HS-5 (cell line): ENCODE data around the gene FOXA3.
"Not testable (repeated sequence)": the region's sequence is repeated elsewhere in the genome, so short reads cannot be mapped to it uniquely, and the experiment has no call there.

Experiments
- DNase-seq: peaks from one replicate; pipeline ENCODE4 v3.0.0-alpha.2; 2012; ENCODE audit warnings: low read depth

The FOXA3 gene

DNA sequence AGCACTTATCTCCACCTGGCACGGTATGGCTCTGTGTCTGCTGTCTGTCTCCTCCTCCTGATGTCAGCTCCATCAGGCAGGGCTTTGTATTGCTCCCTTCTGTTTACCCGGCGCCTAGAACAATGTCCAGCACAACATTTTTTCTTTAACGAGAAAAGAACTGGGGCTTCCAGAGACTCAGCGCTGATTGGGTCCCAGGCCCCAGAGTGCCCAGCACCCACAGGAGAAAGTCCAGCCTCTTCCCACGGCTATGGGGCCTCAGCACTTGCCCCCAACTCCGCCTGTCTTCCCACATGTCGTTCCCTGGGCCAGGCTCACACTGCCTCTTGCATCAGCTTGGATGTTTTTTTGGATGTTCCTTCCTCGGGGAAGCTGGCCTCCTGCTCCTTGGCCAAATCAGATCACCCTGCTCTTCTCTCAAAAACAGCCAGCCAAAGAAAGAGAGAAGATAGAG lies 31.4 kb downstream of the FOXA3 start:
- DNase-seq, result no peak

DNA sequence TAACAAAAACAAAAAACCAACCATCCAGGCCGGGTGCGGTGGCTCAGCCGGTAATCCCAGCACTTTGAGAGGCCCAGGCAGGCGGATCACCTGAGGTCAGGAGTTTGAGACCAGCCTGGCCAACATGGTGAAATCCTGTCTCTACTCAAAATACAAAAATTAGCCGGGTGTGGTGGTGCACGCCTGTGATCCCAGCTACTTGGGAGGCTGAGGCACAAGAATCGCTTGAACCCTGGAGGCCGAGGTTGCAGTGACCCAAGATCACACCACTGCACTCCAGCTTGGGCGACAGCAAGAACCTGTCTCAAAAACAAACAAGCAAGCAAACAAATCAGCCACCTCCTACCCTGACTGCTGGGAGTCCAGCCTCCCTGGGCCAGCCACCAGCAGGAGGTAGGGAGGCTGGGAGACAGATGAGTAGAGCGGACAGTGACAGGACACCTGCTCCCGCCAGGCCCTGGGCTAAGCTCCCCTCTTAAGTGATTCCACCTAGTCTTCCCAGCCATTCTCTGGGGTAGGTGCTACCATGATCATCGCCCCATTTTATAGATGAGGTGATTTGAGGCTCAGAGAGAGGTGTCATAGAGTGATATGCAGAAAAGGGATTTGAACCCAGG lies 32.0 kb downstream of the FOXA3 start:
- not testable (repeated sequence) for DNase-seq

DNA sequence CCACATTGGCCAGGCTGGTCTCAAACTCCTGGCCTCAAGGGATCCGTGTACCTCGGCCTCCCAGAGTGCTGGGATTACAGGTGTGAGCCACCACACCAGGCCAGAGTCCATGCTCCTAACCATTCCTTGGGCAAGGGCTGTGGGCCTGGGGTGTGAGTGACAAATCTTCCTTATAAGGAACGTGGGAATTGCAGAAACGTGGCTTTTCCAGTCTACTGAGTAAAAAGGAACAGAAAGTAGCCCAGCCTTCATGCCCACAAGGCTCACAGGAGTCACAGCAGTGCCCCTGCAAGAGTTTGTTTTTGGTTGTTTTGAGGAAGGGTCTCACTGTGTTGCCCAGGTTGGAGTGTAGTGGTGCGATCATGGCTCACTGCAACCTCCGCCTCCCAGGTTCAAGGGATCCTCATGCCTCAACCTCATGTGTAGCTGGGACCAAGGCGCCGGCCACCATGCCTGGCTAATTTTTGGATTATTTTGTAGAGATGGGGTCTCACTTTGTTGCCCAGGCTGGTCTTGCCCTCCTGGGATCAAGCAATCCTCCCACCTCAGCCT lies 33.2 kb downstream of the FOXA3 start:
- DNase-seq, result no peak

DNA sequence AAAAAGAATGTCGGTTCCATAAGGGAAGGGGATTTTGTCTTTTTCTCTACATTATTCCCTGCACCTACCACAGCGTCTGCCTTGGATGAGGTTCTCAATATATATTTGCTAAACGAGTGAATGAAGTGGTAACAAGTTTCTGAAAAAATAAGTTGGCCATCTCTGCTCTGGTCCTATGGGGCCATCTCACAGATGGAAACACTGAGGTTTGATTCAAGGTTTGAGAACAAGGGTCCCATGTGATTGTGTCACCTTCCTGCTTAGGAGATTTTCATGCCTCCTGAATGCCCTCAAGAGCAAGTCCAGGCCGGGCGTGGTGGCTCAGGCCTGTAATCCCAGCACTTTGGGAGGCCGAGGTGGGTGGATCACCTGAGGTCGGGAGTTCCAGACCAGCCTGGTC lies 35.1 kb downstream of the FOXA3 start:
- no peak for DNase-seq

DNA sequence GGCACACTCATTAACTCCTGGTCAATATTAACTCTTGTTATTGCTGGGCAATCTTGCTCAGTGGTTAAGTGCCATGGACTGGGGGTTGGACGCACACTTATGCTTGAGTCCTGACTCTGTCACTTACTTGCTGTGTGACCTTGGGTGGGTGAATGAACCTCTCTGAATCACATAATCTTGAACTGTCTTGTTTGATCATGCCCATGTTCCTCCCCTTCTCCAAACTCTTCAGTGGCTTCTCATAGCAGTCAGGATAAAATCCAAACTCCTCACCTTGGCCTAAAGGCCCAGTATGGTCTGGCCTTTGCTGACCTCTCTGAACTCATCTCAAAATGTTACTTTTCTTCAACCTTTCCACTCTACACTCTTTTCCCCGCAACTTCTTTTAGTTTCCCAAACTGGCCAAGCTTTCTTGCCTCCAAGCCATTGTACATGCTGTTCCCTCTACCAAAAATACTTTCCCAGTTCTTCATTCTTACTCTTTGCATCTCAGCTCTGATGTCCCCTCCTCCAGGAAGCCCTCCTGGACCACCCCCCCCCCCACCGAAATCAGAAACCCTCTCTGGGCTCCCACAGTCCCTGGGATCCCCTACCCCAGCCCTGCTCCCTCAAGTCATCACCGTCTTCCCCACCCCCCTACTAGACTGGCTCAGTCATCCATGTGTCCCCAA lies 35.9 kb downstream of the FOXA3 start:
- DNase-seq, result no peak

DNA sequence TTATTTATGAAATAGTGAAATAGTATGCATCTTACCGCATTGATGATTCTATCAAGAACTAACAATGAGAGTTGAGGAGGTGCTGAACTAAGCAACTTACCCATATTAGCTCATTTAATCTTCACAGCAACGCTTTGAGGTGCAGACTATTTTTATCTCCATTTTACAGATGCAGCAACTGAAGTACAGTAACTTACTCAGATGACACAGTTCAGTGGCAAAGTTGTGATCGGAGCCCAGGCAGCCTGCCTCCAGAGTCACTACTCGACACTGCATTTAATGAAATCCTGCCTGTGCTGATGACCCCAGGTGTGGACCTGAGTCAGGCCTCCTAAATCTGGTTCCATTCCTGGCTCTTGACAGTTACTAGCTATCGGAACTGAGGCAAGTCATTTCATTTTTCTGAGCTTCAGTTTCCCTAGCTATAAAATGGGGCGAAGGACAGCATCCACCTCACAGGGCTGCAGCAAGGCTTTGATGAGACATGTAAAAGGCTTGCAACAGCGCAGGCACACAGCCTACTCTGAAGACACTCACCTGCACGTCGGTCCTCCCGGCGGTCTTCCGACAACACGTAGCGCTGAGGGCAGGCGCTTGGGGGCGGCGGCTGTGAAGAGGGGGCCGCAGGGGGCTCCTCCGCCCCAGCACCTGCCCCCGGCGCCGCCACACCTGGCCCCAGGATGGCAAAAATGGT lies 36.8 kb downstream of the FOXA3 start:
- DNase-seq, result no peak

DNA sequence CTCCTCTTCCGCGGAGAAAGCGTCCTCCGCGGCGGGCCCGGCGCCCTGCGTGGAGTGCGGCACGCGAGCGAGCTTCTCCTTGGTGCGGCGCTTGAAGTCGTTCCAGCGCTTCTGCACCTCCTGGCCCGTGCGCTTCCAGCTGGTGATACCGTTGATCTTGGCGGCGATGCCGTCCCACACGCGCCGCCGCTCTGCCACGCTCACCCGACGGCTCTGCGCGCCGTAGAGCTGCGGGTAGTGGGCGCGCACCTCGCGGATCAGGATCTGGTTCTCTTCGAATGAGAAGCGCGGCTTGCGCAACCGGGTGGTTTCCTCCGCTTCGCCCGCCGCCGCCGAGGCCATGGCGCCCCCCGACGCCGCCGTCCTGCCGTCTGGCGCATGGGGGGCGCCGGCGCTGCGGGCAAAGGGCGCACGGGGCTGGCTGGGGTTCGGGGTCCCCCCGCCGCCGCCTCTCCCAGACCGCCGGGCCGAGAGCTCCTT lies 37.3 kb downstream of the FOXA3 start:
- DNase-seq, result no peak

DNA sequence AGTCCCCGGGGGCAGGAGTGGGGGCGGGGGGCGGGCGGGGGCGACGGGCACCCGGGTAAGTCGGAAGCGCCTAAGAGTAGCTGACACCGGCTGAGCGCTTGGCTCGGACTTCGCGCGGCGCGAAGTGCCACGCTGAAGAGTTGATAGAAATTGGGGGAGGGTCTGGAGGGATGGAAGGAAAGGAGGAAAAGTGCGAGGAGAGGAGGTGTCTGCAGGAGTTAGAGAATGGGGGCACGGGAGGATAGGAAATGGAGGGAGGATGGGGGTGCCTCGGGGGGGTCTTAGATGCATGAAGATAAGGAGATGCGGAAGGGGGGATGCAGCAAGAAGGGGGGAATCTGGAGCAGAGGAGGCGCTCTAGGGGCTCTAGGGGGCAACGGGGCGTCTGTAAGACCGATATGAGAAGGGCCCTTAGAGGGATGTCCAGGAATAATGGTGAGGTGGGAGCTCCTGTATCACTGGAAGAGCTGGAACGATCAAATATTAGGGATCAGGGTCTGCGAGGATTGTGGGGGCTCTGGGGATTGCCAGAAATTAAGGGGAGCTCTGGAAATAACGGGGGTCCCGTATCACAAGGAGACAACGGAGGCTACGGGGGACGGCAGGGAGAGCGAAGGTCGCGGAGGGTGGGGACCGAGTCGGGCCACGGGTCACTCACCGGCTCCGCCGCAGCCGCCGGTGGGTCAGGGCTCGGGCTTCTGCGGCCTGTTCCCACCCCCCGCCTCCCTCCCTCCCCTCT lies 38.0 kb downstream of the FOXA3 start, which contains the start of gene MYPOP:
TSS of gene MYPOP (minus strand) at position 702 of the 739 bp plus-strand sequence. CDS start 840 bp downstream, outside the sequence.
- DNase-seq, result no peak

DNA sequence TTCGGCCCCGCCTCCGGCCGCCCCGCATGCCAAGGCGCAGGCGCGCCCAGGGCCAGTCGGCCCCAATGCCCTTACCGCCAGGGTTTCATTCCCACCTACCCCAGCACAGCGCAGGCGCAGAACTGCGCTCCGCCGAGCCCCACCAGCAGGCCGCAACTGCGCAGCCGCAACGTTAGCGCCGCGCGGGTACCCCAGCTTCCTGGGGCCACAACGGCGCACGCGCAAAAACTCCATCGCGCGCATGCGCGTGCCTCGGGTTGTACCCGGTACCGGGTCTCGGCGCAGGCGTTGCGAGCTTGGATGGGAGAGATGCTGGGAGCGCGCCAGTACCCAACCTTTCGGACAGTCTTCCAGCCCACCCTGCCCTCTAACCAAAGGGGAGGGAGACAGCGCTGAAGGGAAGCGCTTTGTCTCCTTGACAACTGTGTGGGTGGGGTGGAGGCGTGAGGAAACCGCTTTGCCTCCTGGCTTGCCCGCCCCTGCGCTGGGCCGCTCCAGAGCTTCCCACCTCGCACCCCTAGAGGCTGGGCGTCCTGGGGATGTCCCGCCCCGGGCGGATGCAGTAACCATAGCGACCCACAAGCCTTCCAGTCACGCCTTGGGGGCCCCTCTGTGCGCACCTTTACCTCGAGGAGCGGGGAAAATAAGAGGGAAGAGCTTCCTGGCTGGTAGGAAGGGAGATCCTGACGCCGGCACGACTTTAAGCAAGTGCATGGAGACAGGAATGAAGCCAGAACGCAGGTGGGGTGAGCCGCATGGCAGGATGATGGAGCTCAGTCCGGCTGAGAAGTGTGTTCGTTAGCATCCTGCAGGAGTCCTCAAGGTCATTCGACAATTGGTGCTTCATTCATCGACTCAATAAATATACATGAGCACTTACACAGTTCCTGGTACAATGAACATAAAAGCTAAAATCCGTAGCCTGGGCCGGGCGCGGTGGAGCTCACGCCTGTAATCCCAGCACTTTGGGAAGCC lies 38.8 kb downstream of the FOXA3 start:
- peak; percentile 92 for DNase-seq

DNA sequence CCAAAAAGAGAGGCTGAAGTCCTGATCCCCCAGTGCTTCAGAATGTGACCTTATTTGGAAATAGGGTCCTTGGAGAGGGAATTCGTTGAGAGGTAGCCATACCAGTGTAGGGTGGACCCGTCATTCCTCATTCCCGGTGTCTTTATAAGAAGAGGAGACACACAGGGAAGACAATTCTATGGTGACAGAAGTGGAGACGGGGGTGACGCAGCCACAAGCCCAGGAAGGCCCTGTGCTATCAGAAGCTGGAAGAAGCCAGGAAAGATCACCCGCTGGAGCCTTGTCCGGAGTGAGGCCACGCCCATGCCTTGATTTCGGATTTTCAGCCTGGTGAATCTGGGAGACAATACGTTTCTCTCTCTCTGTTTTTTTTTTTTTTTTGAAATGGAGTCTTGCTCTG lies 40.9 kb downstream of the FOXA3 start:
- DNase-seq, result no peak

DNA sequence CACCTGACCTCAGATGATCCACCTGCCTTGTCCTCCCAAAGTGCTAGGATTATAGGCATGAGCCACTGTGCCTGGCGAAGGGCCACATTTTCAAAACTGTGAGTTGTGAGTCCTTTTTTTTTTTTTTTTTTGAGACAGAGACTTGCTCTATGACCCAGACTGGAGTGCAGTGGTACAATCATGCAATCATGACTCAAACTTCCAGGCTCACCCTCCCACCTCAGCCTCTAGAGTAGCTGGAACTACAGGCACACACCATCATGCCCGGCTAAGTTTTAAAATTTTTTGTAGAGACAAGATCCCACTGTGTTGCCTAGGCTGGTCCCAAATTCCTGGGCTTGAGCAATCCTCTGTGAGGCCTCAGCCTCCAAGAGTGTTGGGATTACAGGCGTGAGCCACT lies 42.1 kb downstream of the FOXA3 start:
- no peak for DNase-seq

DNA sequence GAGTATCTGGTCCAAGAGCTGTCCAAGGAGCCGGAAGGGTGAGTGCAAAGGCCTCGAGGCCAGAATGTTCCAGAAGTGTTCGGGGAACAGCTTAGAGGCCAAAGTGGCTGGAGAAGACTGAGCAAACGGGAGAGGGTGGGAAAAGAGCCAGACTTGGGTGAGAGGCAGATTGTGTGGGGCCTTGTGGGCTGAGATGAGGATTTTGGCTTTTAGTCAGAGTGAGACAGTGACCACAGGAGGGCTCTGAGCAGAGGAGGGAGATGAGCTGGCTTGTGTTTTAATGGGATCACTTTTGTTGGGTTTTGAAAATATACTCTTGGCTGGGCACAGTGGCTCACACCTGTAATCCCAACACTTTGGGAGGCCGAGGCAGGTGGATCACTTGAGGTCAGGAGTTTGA lies 44.8 kb downstream of the FOXA3 start:
- DNase-seq, result no peak

DNA sequence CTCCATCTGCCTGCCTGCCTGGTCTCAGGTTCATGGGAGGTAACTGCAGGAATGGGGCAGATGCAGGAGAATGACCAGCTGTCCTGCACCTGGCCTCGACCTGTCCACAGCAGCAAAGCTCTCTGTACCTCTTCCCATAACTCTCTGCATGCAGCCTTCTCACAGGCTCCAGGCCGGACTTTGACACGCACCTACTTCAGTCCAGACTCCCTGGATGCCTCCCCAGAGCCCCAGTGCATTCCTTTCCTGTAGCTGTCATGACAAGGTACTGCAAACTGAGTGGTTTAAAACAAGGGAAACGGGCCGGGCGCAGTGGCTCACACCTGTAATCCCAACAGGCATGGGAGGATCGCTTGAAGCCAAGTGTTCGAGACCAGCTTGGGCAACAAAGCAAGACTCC lies 47.2 kb downstream of the FOXA3 start:
- no peak for DNase-seq

DNA sequence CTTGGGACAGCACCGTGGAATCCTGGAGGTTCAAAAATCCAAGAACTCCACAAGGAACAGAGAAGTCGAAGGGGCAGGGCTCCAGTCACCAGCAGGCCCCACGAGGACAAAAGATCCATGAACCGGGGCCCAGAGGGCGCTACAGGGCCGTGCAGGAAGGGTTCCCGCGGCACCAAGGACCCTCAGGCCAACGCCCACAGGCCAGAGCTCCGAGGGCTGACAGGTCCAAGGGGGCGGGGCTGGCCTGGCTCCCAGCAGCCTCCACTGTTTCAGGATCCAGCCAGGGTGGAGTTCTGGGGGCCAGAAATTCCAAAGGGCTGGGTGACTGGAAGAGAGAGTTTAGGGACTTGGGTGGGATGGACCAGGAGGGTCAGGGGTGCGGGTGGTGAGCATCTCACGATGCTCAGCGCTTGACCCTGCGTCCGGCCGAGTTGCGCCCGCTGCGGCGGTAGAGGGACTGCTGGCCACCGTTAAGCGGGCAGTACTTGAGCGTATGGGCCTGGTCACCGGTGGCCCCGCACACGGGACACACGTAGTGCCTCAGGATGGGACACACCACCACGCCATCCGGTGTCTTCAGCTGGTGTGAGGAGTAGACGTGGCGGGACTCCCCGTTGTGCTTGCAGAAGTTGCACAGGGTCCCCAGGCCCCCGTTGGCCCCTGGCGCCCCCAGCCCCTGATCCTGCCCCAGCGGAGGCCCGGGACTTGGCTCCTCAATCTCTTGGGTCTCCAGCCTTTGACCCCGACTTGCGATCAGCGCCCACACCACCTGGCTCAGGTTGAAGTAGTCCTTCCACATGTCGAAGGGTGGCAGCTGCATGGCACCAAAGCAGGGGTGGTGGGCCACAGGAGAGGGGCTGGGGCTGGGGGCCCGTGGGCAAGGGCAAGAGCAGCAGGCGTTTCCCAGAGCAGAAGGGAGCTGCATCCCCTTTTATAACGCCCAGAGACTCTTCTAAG lies 50.0 kb downstream of the FOXA3 start, which contains the start of gene NANOS2:
TSS of gene NANOS2 (minus strand) at position 905 of the 957 bp plus-strand sequence. CDS start at position 820, 85 bp downstream.
- no peak for DNase-seq

DNA sequence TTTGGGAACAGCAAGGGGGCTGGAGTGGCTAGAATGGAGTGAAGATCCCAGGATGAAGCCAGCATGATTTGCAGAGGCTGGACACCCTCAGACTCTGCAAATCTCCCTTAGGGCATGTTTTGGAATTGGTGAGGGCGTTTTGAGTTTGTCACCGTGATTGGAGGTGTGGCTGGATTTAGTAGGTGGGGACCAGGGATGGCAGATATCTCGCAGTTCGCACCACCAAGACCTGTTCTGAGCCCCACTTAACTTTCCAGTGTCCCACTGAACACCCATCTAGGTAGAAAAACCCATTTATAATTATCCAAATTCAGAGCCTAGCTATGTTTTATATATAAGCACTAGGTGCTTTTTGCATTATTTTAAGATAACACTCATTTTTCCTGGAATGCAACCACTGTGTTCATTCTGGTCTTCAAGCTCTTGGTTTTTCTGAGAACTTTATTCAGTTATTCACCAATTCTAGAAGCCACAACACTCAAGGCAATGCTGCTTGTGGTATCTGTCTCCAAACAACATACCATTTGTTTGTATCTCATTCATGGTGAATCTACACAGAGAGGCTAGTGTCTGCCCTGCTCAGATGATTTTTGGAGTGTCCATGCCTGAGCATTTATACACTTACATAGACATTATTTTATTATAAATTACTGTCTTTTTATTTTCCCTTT lies 53.4 kb downstream of the FOXA3 start:
- DNase-seq, result no peak

DNA sequence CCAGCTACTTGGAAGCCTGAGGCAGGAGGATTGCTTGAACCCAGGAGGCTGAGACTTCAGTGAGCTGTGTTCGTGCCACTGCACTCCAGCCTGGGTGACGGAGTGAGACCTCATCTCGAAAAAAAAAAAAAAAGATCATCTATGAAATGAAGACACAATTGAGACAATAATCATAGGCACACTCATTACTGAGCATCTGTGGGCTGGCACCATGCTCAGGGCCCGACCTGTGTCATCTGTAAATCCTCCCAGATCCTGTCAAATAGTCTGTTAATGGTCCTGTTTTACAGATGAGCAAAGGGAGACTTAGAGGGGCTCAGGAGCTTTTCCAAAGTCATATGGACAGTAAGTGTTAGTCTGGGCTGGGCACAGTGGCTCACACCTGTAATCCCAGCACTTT lies 54.6 kb downstream of the FOXA3 start:
- no peak for DNase-seq

DNA sequence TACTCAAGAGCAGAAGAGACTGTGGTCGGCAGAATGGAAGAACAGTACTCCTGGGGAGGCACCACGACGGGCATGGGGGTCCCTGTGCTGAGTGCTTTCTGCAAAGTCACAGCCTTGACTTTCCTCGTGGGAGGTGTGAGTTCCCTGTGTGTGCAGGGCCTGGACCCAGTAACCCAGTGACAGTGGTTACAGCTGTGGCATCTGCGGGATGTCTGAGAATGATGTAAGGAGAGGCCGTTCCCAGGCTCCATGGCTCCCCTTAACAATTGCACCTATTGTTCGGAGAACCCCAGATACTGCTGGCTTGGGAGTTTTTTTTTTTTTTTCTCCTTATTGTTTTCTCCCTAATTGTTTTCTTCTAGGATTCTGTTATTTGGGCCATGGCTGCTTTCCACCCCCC lies 55.6 kb downstream of the FOXA3 start:
- DNase-seq, result no peak

DNA sequence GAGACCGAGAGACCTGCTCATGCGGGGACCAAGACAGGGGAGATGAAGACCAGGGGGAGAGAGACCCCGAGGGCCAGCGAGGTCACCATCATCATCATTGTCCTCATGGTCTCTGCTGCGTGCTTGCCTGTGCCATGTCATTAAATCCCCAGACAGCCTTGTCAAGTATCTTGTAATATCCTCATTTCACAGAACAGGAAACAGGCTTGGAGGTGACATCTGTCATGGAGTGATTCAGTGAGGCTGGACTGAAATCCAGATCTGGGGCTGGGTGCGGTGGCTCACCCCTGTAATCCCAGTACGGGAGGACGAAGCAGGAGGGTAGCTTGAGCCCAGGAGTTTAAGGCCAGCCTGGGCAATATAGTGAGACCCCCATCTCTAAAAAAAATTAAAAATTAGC lies 56.3 kb downstream of the FOXA3 start:
- DNase-seq, result no peak

DNA sequence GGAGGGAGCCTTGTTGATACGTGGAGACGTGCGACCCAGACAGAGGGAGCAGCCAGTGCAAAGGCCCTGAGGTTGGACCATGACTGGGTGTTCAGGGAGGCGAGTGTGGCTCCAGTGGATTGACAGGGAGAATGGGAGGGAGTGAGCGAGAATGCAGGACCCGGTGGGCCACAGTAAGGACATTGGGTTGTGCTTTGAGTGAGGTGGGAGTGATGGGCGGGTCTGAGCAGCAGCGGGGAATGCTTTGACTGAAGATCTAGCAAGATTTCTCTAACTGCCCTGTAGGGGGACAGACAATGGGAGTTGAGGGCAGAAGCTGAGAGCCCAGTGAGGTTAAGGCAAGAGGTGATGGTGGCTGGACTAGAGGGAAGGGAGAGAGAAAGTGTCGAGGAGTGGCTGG lies 58.2 kb downstream of the FOXA3 start:
- no peak for DNase-seq
